Measurements from ENCODE around the gene KDM4C.
A peak's percentile ranks its signal among the peaks of the same experiment; 100 is the strongest.

KDM4C gene

DNA sequence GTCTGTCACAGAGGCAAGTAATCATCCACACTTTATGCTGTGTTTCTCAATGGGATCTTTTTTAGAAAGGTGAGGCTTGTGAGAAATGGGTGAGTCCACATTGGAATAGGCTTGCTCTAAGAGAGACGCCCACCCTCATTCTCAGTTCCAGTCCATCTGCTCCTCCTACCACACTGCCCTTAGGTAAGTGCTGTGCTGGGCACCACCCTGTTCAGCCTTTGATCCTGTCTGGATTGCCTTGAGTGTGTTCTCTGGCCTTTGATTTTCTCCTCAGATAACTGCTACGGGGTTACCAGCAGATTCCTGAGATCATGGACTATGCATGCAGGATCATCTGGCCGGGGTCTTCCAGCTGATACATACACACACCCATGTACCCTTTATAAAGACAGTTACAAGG lies 328.6 kb downstream of the KDM4C start:
- Histone ChIP-seq H3K4me3 (ENCODE audit: low read depth, low read length) (no peak overlapping the region), H3K27ac (no peak overlapping the region), H3K36me3 (replicated peaks) (no peaks in the 10 kb centered on the region), H3K27me3 (replicated peaks) (no peaks in the 10 kb centered on the region)
- DNase-seq, result no peak
- in situ Hi-C loops (cut with HindIII; ENCODE audit: low pct_ligation_motif_present, low sequenced_read_pairs), result no loop called here
- TF ChIP-seq, protein P1, sequence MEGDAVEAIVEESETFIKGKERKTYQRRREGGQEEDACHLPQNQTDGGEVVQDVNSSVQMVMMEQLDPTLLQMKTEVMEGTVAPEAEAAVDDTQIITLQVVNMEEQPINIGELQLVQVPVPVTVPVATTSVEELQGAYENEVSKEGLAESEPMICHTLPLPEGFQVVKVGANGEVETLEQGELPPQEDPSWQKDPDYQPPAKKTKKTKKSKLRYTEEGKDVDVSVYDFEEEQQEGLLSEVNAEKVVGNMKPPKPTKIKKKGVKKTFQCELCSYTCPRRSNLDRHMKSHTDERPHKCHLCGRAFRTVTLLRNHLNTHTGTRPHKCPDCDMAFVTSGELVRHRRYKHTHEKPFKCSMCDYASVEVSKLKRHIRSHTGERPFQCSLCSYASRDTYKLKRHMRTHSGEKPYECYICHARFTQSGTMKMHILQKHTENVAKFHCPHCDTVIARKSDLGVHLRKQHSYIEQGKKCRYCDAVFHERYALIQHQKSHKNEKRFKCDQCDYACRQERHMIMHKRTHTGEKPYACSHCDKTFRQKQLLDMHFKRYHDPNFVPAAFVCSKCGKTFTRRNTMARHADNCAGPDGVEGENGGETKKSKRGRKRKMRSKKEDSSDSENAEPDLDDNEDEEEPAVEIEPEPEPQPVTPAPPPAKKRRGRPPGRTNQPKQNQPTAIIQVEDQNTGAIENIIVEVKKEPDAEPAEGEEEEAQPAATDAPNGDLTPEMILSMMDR (IDR thresholded peaks at IDR 0.05; ENCODE audit: low read depth, low read length, missing control alignments), result no peak

DNA sequence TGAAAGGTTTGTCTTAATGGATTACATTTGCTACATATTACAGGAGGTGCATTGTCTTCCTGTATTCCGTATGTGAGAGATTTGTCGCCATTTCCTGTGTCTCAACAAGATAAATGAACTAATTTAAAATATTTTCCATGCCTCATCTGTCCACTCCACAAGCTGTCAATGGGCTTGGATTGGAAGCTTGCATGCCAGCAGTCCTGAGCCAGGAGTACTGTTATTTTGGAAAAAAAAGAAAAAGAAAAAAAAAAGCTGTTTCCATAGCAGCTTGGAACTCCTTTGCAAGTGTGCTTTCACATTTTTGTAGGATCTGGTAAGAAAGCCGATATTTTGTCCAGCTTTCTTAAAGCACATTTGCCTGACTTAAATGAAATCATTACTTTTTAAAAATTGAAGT lies 330.8 kb downstream of the KDM4C start:
- no peaks in the 10 kb centered on the region for H3K36me3 ChIP-seq (replicated peaks)
- no peak overlapping the region for H3K27ac ChIP-seq
- H3K27me3 ChIP-seq (replicated peaks), result no peaks in the 10 kb centered on the region
- H3K4me3 ChIP-seq (ENCODE audit: low read depth, low read length), result no peak overlapping the region
- in situ Hi-C loops (cut with HindIII; ENCODE audit: low pct_ligation_motif_present, low sequenced_read_pairs), result no loop called here
- TF ChIP-seq, protein P1 (IDR thresholded peaks at IDR 0.05; ENCODE audit: low read depth, low read length, missing control alignments), result no peak
- no peak for DNase-seq

DNA sequence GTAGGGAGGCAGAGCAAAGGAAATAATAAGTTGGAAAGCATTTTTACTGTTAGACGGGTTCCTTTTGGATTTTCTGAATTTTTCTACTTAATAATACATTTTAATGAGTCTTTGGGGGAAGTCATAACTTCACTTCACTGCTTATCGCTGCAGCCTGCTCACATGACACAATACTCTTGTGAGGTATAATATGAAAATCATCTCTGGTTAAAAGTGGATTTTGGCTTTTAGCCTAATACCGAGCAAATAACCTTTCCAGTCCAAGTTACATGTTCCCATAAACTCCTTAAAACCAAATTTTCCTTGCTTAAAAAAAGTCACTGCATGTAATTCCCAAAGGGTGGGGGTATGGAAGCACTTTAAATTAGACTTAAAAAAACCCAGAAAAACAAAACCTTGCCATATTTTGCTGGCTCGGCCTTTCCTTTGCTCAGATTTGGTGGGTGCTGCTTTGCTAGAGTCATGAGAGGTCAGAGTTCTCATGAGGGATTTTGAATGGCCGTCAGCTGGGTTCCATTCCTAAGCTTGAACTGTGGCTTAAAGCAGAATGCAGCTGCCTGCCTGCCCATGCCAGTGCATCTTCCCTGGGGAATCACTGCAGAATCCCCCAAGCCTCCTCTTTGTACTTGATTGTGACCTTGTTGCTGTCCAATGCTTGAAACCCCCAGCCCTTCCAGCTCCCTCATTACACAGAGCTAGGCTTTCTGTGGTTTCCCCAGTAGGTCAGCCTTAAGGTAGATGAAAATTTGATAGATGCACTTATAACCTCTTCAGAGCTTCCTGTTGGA lies 331.8 kb downstream of the KDM4C start:
- no peak for DNase-seq
- TF ChIP-seq, protein P1 (IDR thresholded peaks at IDR 0.05; ENCODE audit: low read depth, low read length, missing control alignments), result no peak
- Histone ChIP-seq H3K27me3 (replicated peaks) (no peaks in the 10 kb centered on the region), H3K27ac (no peak overlapping the region), H3K36me3 (replicated peaks) (no peaks in the 10 kb centered on the region), H3K4me3 (ENCODE audit: low read depth, low read length) (no peak overlapping the region)
- in situ Hi-C loops (cut with HindIII; ENCODE audit: low pct_ligation_motif_present, low sequenced_read_pairs), result no loop called here

DNA sequence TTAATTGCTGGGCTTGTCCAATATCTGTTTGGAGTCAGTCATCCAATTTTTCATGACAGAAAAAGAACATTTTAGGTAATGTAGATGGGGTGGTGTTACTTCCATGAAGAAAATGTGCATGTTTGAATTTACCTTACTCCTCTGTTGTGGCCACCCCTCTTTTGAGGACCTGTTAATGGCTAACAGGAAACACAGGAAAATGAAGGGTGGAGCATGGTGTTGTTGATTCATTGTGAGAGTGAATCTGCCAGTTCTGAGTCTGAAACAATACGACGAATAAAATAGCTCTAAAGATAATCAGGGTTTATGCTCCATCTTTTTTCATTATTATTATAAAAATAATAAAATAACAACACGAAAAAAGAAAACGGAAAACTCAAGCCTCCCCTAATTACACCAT lies 335.3 kb downstream of the KDM4C start:
- TF ChIP-seq, protein P1 (IDR thresholded peaks at IDR 0.05; ENCODE audit: low read depth, low read length, missing control alignments), result no peak
- in situ Hi-C loops (cut with HindIII; ENCODE audit: low pct_ligation_motif_present, low sequenced_read_pairs), result no loop called here

DNA sequence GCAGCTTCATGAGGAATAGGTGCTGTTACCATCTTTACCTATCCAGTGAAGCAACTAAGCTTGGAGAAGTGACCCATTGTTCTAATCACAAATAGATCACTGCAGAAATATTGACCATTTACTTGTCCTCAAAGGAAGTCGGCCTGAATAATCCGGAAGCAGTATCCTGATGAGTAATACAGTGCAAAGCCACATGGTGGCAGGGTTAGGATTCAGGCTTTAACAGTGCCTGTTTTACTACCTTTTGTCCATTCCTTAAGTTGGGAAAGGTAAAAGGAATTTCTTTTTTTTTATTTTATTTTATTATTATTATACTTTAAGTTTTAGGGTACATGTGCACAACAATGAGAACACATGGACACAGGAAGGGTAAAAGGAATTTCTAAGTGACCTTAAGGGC lies 336.3 kb downstream of the KDM4C start:
- DNase-seq, result peak; percentile 33
- in situ Hi-C loops (cut with HindIII; ENCODE audit: low pct_ligation_motif_present, low sequenced_read_pairs), result no loop called here
- Histone ChIP-seq H3K27me3 (replicated peaks) (no peaks in the 10 kb centered on the region), H3K27ac (no peak overlapping the region), H3K4me3 (ENCODE audit: low read depth, low read length) (no peak overlapping the region), H3K36me3 (replicated peaks) (no peaks in the 10 kb centered on the region)
- TF ChIP-seq, protein P1 (IDR thresholded peaks at IDR 0.05; ENCODE audit: low read depth, low read length, missing control alignments), result peak; percentile 59

More for the DNA sequence above, 335.3 kb downstream of the KDM4C start:
- H3K27ac ChIP-seq, result no peak overlapping the region
- H3K27me3 ChIP-seq (replicated peaks), result no peaks in the 10 kb centered on the region
- H3K36me3 ChIP-seq (replicated peaks), result no peaks in the 10 kb centered on the region
- no peak overlapping the region for H3K4me3 ChIP-seq (ENCODE audit: low read depth, low read length)
- DNase-seq, result no peak

DNA sequence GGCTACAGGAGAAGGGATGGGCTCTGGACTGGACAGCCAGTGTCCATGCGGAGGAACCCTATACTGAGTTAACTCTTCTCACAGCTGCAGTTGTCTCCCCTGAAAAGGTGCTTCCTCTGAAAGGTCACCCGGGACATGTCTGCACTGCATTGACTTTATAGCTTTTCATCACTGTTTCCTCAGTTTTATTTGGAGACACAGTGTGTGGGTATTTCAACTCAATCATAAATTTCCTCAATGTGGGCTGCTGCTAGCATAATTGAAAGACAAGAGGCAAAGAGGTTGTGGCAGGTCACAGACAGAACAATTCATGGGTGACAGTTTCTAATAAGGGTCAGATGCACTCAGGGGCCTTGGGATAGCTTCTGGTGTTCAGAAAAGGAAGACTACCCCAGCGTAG lies 336.8 kb downstream of the KDM4C start:
- no peak overlapping the region for H3K4me3 ChIP-seq (ENCODE audit: low read depth, low read length)
- DNase-seq, result no peak
- H3K27ac ChIP-seq, result no peak overlapping the region
- in situ Hi-C loops (cut with HindIII; ENCODE audit: low pct_ligation_motif_present, low sequenced_read_pairs), result no loop called here
- TF ChIP-seq, protein P1 (IDR thresholded peaks at IDR 0.05; ENCODE audit: low read depth, low read length, missing control alignments), result no peak
- H3K36me3 ChIP-seq (replicated peaks), result no peaks in the 10 kb centered on the region
- H3K27me3 ChIP-seq (replicated peaks), result no peaks in the 10 kb centered on the region

All from brain microvascular endothelial cell (primary cell).